Suprapubic skin (tissue), 4 donors: ENCODE data around the gene RTCA.

Source experiments
- EP300 ChIP-seq: sonication (generic); formaldehyde crosslinking; IDR thresholded peaks from one replicate; pipeline ENCODE4 v1.6.1; 2017; ENCODE audit warnings: antibody characterized with exemption
- POLR2AphosphoS5 ChIP-seq, 3 donors: sonication (generic); formaldehyde crosslinking; IDR thresholded peaks; one replicate each; pipeline ENCODE4 v1.6.1; 2017; ENCODE audit warnings: antibody characterized with exemption in 3 of 3

- TF ChIP-seq POLR2AphosphoS5 (IDR thresholded peaks at IDR 0.05): no peak
- TF ChIP-seq EP300: no peak
Measured at GRCh38 chr1:100299521-100300222, 33.7 kb downstream of the RTCA start.
